IPS DF 6.9 (cell line): ENCODE data around the gene CACNA1D.
"Not testable (repeated sequence)": the region's sequence is repeated elsewhere in the genome, so short reads cannot be mapped to it uniquely, and the experiment has no call there.

Experiments used
- DNase-seq: peaks from one replicate; pipeline ENCODE4 v3.0.0-alpha.2; 2013; ENCODE audit warnings: low read depth, low spot score
- H3K27ac ChIP-seq: one replicate; pipeline ENCODE4 v1.5.1; 2013; ENCODE audit warnings: low read length, control low read depth
- H3K27me3 ChIP-seq: 2 replicates; pipeline ENCODE4 v1.6.1; 2013; ENCODE audit warnings: mild to moderate bottlenecking, low read length; ENCODE audit not compliant: control insufficient read depth, insufficient read depth
- H3K36me3 ChIP-seq: 2 replicates; pipeline ENCODE4 v1.6.1; 2013; ENCODE audit warnings: low read length; ENCODE audit not compliant: control insufficient read depth, insufficient read depth
- H3K4me1 ChIP-seq: 2 replicates; pipeline ENCODE4 v1.6.1; 2013; ENCODE audit warnings: low read length; ENCODE audit not compliant: control insufficient read depth, insufficient read depth
- H3K4me3 ChIP-seq: 2 replicates; pipeline ENCODE4 v1.5.1; 2013; ENCODE audit warnings: mild to moderate bottlenecking, low read length
- H3K9me3 ChIP-seq: 2 replicates; pipeline ENCODE4 v1.6.1; 2013; ENCODE audit warnings: low read length, inconsistent platforms; ENCODE audit not compliant: control insufficient read depth, insufficient read depth
- WGBS: extraction: QIAGEN DNeasy Blood & Tissue Kit; methylation state at CpG from one replicate; pipeline ENCODE4 v1.1.7; 2013; ENCODE audit warnings: mixed read lengths, missing lambda C conversion rate; ENCODE audit not compliant: insufficient read length, insufficient coverage; 5-methylcytosine and 5-hydroxymethylcytosine counted together

The CACNA1D gene

GRCh38 chr3:53493963-53494791 is at the start of gene CACNA1D:
Gene CACNA1D (plus strand): TSS chr3:53494611. CDS start chr3:53495167, 556 bp downstream.
- H3K36me3 ChIP-seq: no peaks in the 10 kb centered on the region
- no peak within 1 kb of the TSS for H3K27ac ChIP-seq
- no CpG with 5 or more reads among the region's 122 CpGs for WGBS
- DNase-seq: peak; percentile 61
- H3K4me1 ChIP-seq: no peaks in the 10 kb centered on the region; the same call in none of the 2 replicates
- peak within 1 kb of the TSS; percentile 73 for H3K4me3 ChIP-seq
- H3K27me3 ChIP-seq: peaks cover 24% of the 10 kb centered on the region
- H3K9me3 ChIP-seq: no peaks in the 10 kb centered on the region

GRCh38 chr3:53457068-53457467 is 37.3 kb upstream of the CACNA1D start:
- no peak overlapping the region for H3K27ac ChIP-seq
- H3K4me3 ChIP-seq: no peak overlapping the region
- H3K9me3 ChIP-seq: no peaks in the 10 kb centered on the region
- DNase-seq: no peak
- no peaks in the 10 kb centered on the region for H3K27me3 ChIP-seq
- H3K4me1 ChIP-seq: no peaks in the 10 kb centered on the region
- H3K36me3 ChIP-seq: no peaks in the 10 kb centered on the region

DNA sequence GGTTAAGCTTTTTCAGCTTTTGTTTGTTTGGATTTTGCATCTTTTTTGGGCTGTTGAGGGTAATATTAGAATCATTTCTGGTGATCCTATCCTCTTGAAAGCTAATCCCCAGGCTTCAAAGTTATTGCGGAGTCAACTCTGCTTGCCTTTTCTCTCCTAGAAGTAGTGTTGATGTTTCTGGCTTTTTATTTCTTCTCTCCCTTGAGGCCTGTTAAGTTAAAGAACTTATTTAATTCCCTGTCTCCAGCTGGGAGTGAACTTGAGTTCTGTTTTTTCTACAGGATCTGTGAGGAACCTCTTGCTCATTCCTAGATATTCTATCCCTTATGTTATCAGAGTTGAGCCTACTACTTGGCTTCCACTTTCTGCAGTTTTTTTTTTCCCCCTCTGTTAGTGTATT is 34.1 kb upstream of the CACNA1D start:
- Histone ChIP-seq H3K36me3 (no peaks in the 10 kb centered on the region), H3K4me1 (no peaks in the 10 kb centered on the region), H3K27ac (no peak overlapping the region), H3K9me3 (no peaks in the 10 kb centered on the region), H3K27me3 (no peaks in the 10 kb centered on the region), H3K4me3 (no peak overlapping the region)
- no CpG with 5 or more reads among the region's 1 CpG for WGBS
- DNase-seq: no peak

DNA sequence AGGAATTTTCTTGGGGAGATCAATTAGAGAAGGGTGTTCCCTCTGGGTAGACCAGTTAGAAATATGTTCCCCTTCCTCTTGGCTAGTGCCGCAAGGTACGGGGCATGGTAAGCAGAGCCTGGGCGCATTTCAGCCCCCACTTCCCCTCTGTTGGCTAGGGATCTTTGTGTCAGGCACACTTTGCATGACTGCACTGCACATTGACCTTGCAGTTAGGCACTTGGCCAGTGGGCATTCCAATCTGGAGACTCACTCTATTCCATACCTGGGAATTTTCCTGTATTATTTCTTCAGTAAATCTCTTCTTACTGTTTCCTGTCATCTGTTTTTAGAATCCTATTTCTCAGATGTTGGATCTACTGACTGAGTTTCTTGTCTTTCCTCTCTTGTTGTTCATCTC is 30.0 kb upstream of the CACNA1D start:
- Histone ChIP-seq H3K27ac (no peak overlapping the region), H3K9me3 (no peaks in the 10 kb centered on the region), H3K4me1 (no peaks in the 10 kb centered on the region), H3K36me3 (no peaks in the 10 kb centered on the region), H3K27me3 (no peaks in the 10 kb centered on the region), H3K4me3 (no peak overlapping the region)
- no peak for DNase-seq
- no CpG with 5 or more reads among the region's 3 CpGs for WGBS

- not testable (repeated sequence) for H3K27me3 ChIP-seq, H3K4me1 ChIP-seq, H3K36me3 ChIP-seq, H3K4me3 ChIP-seq, H3K27ac ChIP-seq, DNase-seq, H3K9me3 ChIP-seq
- WGBS: no CpG with 5 or more reads among the region's 7 CpGs
Observed at GRCh38 chr3:53469758-53470157, 24.7 kb upstream of the CACNA1D start.

DNA sequence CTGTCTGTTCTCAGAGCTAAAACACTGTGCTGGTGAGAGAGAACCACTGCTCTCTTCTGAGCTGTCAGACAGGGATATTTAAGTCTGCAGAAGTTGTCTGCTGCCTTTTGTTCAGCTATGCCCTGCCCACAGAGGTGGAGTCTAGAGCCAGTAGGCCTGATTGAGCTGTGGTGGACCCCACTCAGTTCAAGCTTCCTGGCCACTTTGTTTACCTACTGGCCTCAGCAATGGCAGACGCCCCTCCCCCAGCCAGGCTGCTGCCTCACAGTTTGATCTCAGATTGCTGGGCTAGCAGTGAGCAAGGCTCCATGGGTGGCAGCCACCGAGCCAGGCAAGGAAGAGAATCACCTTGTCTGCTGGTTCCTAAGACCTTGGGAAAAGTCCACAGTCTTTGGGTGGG is 21.0 kb upstream of the CACNA1D start:
- Histone ChIP-seq H3K27ac (no peak overlapping the region), H3K27me3 (no peaks in the 10 kb centered on the region), H3K36me3 (no peaks in the 10 kb centered on the region), H3K9me3 (no peaks in the 10 kb centered on the region), H3K4me1 (no peaks in the 10 kb centered on the region), H3K4me3 (no peak overlapping the region)
- no CpG with 5 or more reads among the region's 2 CpGs for whole genome bisulfite sequencing
- no peak for DNase-seq

DNA sequence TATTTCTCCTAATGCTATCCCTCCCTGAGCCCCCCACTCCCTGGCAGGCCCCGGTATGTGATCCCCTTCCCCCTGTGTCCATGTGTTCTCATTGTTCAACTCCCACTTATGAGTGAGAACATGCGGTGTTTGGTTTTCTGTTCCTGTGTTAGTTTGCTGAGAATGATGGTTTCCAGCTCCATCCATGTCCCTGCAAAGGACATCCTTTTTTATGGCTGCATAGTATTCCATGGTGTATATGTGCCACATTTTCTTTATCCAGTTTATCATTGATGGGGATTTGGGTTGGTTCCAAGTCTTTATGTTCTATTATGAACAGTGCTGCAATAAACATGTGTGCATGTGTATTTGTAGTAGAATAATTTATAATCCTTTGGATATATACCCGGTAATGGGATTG is 18.0 kb upstream of the CACNA1D start:
- H3K4me1 ChIP-seq, DNase-seq, H3K36me3 ChIP-seq, H3K9me3 ChIP-seq, H3K27ac ChIP-seq, H3K4me3 ChIP-seq, H3K27me3 ChIP-seq: not testable (repeated sequence)
- WGBS: no CpG with 5 or more reads among the region's 3 CpGs

DNA sequence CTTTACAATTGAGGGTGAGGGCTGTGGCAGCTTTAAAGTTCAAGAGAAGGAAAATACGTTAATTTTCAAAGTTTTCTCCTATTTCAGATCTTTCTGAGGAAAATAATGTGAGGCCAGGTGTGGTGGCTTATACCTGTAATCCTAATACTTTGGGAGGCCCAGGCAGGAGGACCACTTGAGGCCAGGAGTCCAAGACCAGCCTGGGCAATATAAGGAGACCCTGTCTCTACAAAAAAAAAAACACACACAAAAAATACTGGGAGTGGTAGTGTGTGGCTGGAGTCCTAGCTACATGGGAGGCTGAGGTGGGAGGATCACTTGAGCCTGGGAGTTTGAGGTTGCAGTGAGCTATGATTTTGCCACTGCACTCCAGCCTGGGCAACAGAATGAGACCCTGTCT is 16.7 kb upstream of the CACNA1D start:
- H3K27me3 ChIP-seq, H3K4me1 ChIP-seq, H3K9me3 ChIP-seq, H3K27ac ChIP-seq, H3K36me3 ChIP-seq, H3K4me3 ChIP-seq, DNase-seq: not testable (repeated sequence)
- no CpG with 5 or more reads among the region's 1 CpG for WGBS

GRCh38 chr3:53478166-53478830 is 16.1 kb upstream of the CACNA1D start:
- Histone ChIP-seq H3K4me1 (no peaks in the 10 kb centered on the region), H3K4me3 (no peak overlapping the region), H3K9me3 (no peaks in the 10 kb centered on the region), H3K27me3 (no peaks in the 10 kb centered on the region), H3K36me3 (no peaks in the 10 kb centered on the region), H3K27ac (no peak overlapping the region)
- DNase-seq: no peak
- WGBS: no CpG with 5 or more reads among the region's 1 CpG

- H3K4me3 ChIP-seq: no peak overlapping the region
- no CpG with 5 or more reads among the region's 4 CpGs for WGBS
- no peak for DNase-seq
- no peak overlapping the region for H3K27ac ChIP-seq
- H3K27me3 ChIP-seq: no peaks in the 10 kb centered on the region
- H3K36me3 ChIP-seq: no peaks in the 10 kb centered on the region
- no peaks in the 10 kb centered on the region for H3K9me3 ChIP-seq
- no peaks in the 10 kb centered on the region for H3K4me1 ChIP-seq
Observed at GRCh38 chr3:53478921-53479664, 15.3 kb upstream of the CACNA1D start.
